ENCODE results near the gene NAV2. TPM values are rescaled to one million over a fixed set of nuclear protein-coding genes. Genes with fewer than 3 reads are reported as not detected.

NAV2 gene
- total and polyA plus RNA-seq, 12 donors: 6.9 to 34.7 (median 20.2) TPM

DNA sequence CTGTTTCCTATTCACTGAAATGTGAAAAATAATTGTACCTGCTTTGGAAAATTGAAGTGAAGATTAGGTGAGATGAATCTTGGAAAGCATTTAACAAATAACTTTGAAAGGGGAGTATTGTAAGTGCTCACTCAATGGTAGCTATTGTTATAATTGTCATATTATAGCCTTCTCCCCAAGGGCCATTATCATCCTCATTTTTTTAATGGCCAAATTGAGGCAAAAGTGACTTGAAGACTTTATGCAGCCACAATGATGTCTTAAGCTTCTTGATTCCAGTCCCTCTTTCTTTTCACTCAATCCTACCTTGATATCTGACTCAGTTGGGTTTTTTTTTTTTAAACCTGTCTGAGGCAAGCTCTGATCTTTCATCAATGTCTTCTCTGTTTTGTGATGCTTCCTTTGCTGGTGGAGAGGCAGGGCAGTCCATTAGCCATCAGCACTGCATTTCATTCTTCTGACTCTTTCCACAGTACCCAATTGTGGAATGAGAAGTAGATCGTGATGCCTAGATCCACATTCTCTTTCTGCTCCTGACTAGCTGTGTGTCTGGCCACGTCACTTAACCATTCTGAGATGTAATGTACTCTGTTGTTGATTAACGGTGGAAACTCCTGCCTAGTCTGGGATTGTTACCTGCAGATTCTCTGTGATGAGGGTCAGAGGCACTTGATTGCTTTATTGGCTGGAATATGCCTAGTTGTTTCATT, 346.3 kb downstream of the NAV2 start:
- DNase-seq: no peak
- Histone ChIP-seq H3K27ac (peak overlapping the region in 2 of 10 donors; percentile 2 to 22), H3K4me1 (peaks cover 0 to 59% (median 19%) of the 10 kb centered on the region in 9 donors), H3K36me3 (peaks cover 0 to 98% (median 6%) of the 10 kb centered on the region in 9 donors), H3K9me3 (no peaks in the 10 kb centered on the region), H3K4me3 (no peak overlapping the region), H3K27me3 (no peaks in the 10 kb centered on the region)
- no peak for TF ChIP-seq CTCF (IDR thresholded peaks at IDR 0.05)
- intact Hi-C loops (cut with DNase I): loop anchor here in 1 of 10 donors (5.0 kb wide), 1 partner anchor 107 kb away; no protein-coding TSS in a partner anchor
- WGBS, 2 donors: 76 to 91% methylated on average over 3 of the region's 3 CpGs
- ATAC-seq: no peak

GRCh38 chr11:20059587-20060021, 347.0 kb downstream of the NAV2 start:
- Histone ChIP-seq H3K27ac (peak overlapping the region in 4 of 10 donors; percentile 2 to 62 (median 30)), H3K9me3 (no peaks in the 10 kb centered on the region), H3K27me3 (no peaks in the 10 kb centered on the region), H3K4me1 (peaks cover 0 to 64% (median 19%) of the 10 kb centered on the region in 9 donors), H3K36me3 (peaks cover 0 to 98% (median 6%) of the 10 kb centered on the region in 9 donors), H3K4me3 (no peak overlapping the region)
- WGBS, 2 donors: 87% methylated on average over 4 of the region's 4 CpGs
- TF ChIP-seq CTCF (IDR thresholded peaks at IDR 0.05): no peak
- ATAC-seq (peak in 2 of 8 donors; percentile 26 to 27), DNase-seq (no peak)
- intact Hi-C loops (cut with DNase I): loop anchor here in 1 of 10 donors (5.0 kb wide), 1 partner anchor 107 kb away; no protein-coding TSS in a partner anchor

GRCh38 chr11:20060181-20060580, 347.5 kb downstream of the NAV2 start:
- peaks cover 0 to 64% (median 18%) of the 10 kb centered on the region in 9 donors for H3K4me1 ChIP-seq
- ATAC-seq (peak in 2 of 8 donors; percentile 17 to 24), DNase-seq (no peak)
- 92 to 96% methylated on average over 3 of the region's 3 CpGs for WGBS, 2 donors
- H3K36me3 ChIP-seq: peaks cover 0 to 95% (median 6%) of the 10 kb centered on the region in 9 donors
- no peak overlapping the region for H3K4me3 ChIP-seq
- H3K9me3 ChIP-seq: no peaks in the 10 kb centered on the region
- no peaks in the 10 kb centered on the region for H3K27me3 ChIP-seq
- peak overlapping the region in 6 of 10 donors; percentile 8 to 62 (median 20) for H3K27ac ChIP-seq
- intact Hi-C loops (cut with DNase I): no loop called here
- no peak for TF ChIP-seq CTCF (IDR thresholded peaks at IDR 0.05)

GRCh38 chr11:20060647-20061205, 348.1 kb downstream of the NAV2 start:
- intact Hi-C loops (cut with DNase I): no loop called here
- WGBS, 2 donors: 71 to 79% methylated on average over 7 of the region's 7 CpGs
- Histone ChIP-seq H3K4me1 (peaks cover 0 to 63% (median 14%) of the 10 kb centered on the region in 9 donors), H3K36me3 (peaks cover 0 to 89% (median 6%) of the 10 kb centered on the region in 9 donors), H3K27ac (peak overlapping the region in 4 of 10 donors; percentile 8 to 62 (median 28)), H3K9me3 (no peaks in the 10 kb centered on the region), H3K27me3 (no peaks in the 10 kb centered on the region), H3K4me3 (no peak overlapping the region)
- DNase-seq (no peak), ATAC-seq (peak in 6 of 8 donors; percentile 24 to 48 (median 38))
- TF ChIP-seq CTCF (IDR thresholded peaks at IDR 0.05): no peak

Measured in heart right ventricle (tissue), 16 donors.